ENCODE measurements around the gene ABHD5. TPM values are rescaled to one million over a fixed set of nuclear protein-coding genes. Genes with fewer than 3 reads are reported as not detected.

ABHD5 gene
- total and polyA plus RNA-seq, 12 donors, result 6.5 to 40.1 (median 28.0) TPM

DNA sequence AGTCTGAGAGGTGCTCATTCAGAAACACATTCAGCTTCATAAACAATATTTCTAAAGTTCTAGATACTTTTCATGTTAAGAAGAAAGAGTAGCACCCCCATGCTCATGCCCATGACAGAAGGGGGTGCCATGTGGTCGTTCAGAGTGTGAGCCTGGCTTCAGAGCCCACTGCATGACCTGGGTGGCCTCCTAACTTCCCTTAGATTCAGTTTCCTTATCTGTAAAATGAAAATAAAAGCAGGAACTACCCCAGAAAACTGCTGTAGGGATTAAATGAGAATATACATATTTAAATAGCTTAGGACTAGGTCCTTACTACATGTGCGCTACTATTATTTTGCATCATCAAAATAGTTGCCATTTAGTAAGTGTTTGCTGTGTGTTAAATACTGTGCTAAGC lies 69.2 kb downstream of the ABHD5 start:
- Histone ChIP-seq H3K36me3 (no peaks in the 10 kb centered on the region), H3K4me3 (no peak overlapping the region), H3K27me3 (no peaks in the 10 kb centered on the region), H3K4me1 (peaks cover 8 to 21% (median 16%) of the 10 kb centered on the region in 9 donors), H3K27ac (peak overlapping the region in 6 of 10 donors; percentile 6 to 79 (median 70)), H3K9me3 (no peaks in the 10 kb centered on the region)
- 64 to 71% methylated on average over 2 of the region's 2 CpGs for WGBS, 2 donors
- DNase-seq, result no peak
- TF ChIP-seq, protein P1, sequence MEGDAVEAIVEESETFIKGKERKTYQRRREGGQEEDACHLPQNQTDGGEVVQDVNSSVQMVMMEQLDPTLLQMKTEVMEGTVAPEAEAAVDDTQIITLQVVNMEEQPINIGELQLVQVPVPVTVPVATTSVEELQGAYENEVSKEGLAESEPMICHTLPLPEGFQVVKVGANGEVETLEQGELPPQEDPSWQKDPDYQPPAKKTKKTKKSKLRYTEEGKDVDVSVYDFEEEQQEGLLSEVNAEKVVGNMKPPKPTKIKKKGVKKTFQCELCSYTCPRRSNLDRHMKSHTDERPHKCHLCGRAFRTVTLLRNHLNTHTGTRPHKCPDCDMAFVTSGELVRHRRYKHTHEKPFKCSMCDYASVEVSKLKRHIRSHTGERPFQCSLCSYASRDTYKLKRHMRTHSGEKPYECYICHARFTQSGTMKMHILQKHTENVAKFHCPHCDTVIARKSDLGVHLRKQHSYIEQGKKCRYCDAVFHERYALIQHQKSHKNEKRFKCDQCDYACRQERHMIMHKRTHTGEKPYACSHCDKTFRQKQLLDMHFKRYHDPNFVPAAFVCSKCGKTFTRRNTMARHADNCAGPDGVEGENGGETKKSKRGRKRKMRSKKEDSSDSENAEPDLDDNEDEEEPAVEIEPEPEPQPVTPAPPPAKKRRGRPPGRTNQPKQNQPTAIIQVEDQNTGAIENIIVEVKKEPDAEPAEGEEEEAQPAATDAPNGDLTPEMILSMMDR (IDR thresholded peaks at IDR 0.05), result no peak
- intact Hi-C loops (cut with DNase I), result loop anchor here in 6 of 10 donors (10.0 kb wide), 5 partner anchors 65 to 435 kb away; partner anchors contain the start of genes ABHD5 (in 1 of the 6) and ANO10 (in 1 of the 6)
- no peak for ATAC-seq

DNA sequence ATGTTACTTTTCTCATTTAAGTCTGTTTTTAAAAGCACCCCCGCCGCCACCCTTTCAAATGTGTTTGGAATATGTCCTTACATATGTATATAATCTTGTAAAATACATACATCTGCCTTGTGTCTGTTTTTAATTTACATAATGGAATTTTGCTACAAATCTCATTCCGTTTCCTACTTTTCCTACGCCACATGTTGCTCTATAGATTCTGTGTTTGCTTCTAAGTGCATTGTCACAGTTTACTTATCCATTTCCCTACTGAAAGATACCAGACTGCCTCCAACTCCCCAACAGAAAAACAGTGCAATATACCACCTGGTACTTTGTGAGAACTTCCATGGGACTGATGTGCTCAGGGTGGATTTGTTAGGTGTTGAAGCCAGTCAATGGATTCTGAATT lies 70.2 kb downstream of the ABHD5 start:
- Histone ChIP-seq H3K27ac (no peak overlapping the region), H3K36me3 (no peaks in the 10 kb centered on the region), H3K4me1 (peaks cover 8 to 21% (median 16%) of the 10 kb centered on the region in 9 donors), H3K4me3 (no peak overlapping the region), H3K27me3 (no peaks in the 10 kb centered on the region), H3K9me3 (no peaks in the 10 kb centered on the region)
- DNase-seq, result no peak
- TF ChIP-seq, protein P1 (IDR thresholded peaks at IDR 0.05), result no peak
- intact Hi-C loops (cut with DNase I), result loop anchor here in 5 of 10 donors (10.0 kb wide), 3 partner anchors 136 to 434 kb away; partner anchors contain the start of gene ANO10 (in 1 of the 5)
- WGBS, 2 donors, result 98% methylated on average over 4 of the region's 4 CpGs
- ATAC-seq, result no peak

DNA sequence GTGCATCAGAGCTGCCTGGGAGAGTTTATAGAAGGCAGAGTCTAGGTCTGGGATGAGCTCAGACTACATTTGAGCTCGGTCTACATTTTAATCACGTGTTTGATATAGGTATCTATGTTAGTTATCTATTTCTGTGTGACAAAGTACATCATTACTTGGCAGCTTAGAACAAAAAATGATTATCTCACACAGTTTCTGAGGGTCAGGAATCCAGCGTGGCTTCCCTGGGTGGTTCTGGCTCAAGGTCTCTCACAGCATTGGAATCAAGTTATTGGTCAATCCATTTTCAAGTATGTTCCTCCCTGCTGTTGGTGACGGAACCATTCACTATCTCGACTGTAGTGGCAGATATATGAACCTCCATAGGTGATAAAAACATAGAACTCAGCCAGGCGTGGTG lies 71.7 kb downstream of the ABHD5 start:
- DNase-seq (no peak), ATAC-seq (no peak)
- intact Hi-C loops (cut with DNase I), result loop anchor here in 5 of 10 donors (10.0 kb wide), 3 partner anchors 138 to 432 kb away; partner anchors contain the start of gene ANO10 (in 1 of the 5)
- 72 to 82% methylated on average over 6 of the region's 6 CpGs for WGBS, 2 donors
- no peaks in the 10 kb centered on the region for H3K27me3 ChIP-seq
- peaks cover 8 to 25% (median 16%) of the 10 kb centered on the region in 9 donors for H3K4me1 ChIP-seq
- H3K9me3 ChIP-seq, result no peaks in the 10 kb centered on the region
- TF ChIP-seq, protein P1 (IDR thresholded peaks at IDR 0.05), result no peak
- H3K27ac ChIP-seq, result no peak overlapping the region
- H3K4me3 ChIP-seq, result no peak overlapping the region
- no peaks in the 10 kb centered on the region for H3K36me3 ChIP-seq

DNA sequence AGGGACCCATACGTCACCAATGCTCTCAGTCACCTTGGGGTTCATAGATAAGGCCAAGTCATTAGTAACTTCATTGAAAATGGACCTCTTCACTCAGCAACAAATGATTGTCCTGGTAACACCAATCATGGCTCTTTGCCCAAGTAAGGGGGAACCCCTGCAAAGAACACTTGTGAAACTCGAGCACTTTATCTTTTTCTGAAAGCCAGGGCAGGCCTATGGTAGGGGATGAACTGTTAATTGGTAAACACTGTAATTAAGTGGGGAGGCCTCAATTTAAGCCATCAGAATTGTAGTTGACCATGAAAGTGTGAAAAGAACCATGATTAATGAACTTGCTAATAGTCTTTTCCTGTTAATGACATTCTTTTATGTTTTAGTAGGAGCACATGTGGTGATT lies 73.3 kb downstream of the ABHD5 start:
- intact Hi-C loops (cut with DNase I), result loop anchor here in 5 of 10 donors (10.0 kb wide), 3 partner anchors 139 to 431 kb away; partner anchors contain the start of gene ANO10 (in 1 of the 5)
- Histone ChIP-seq H3K4me3 (no peak overlapping the region), H3K27me3 (no peaks in the 10 kb centered on the region), H3K4me1 (peaks cover 5 to 28% (median 16%) of the 10 kb centered on the region in 9 donors), H3K9me3 (no peaks in the 10 kb centered on the region), H3K36me3 (no peaks in the 10 kb centered on the region), H3K27ac (no peak overlapping the region)
- TF ChIP-seq, protein P1 (IDR thresholded peaks at IDR 0.05), result no peak
- no peak for ATAC-seq
- WGBS, 2 donors, result 73 to 85% methylated on average over 2 of the region's 2 CpGs
- no peak for DNase-seq
